MM.1S (cell line): ENCODE measurements around the gene ITSN2.

ENCODE experiments used
- DNase-seq: peaks from one replicate; pipeline ENCODE4 v3.0.0-alpha.2; 2015
- H2AFZ ChIP-seq: fragments of 300-600 bp; sonication (generic); 2 replicates; pipeline ENCODE4 v1.6.0; 2016; ENCODE audit warnings: antibody characterized with exemption, low read length
- H3F3A ChIP-seq: fragments of 300-600 bp; sonication (generic); 2 replicates; pipeline ENCODE4 v1.6.1; 2016; ENCODE audit warnings: mild to moderate bottlenecking, antibody characterized with exemption, low read length, moderate library complexity, mixed read lengths; ENCODE audit not compliant: insufficient read depth
- H3K27ac ChIP-seq: fragments of 300-600 bp; sonication (generic); 2 replicates; pipeline ENCODE4 v1.5.1; 2016; ENCODE audit warnings: mild to moderate bottlenecking, low read length
- H3K27me3 ChIP-seq: fragments of 300-600 bp; sonication (generic); replicated peaks from 2 replicates; pipeline ENCODE4 v1.6.0; 2016; ENCODE audit warnings: low read length; ENCODE audit not compliant: insufficient read depth
- H3K36me3 ChIP-seq: fragments of 300-600 bp; sonication (generic); replicated peaks from 2 replicates; pipeline ENCODE4 v1.6.1; 2016; ENCODE audit warnings: mild to moderate bottlenecking, low read length, mixed read lengths; ENCODE audit not compliant: insufficient read depth
- H3K4me1 ChIP-seq: fragments of 300-600 bp; sonication (generic); 2 replicates; pipeline ENCODE4 v1.6.1; 2016; ENCODE audit warnings: low read length, mixed read lengths
- H3K4me2 ChIP-seq: fragments of 300-600 bp; sonication (generic); 2 replicates; pipeline ENCODE4 v1.6.0; 2016; ENCODE audit warnings: low read depth, low read length
- H3K4me3 ChIP-seq: fragments of 300-600 bp; sonication (generic); 2 replicates; pipeline ENCODE4 v1.5.1; 2016; ENCODE audit warnings: low read length, mixed read lengths
- H3K79me2 ChIP-seq: fragments of 300-600 bp; sonication (generic); 2 replicates; pipeline ENCODE4 v1.6.1; 2016; ENCODE audit warnings: mixed run types, low read length, mixed read lengths
- H3K9ac ChIP-seq: fragments of 300-600 bp; sonication (generic); 2 replicates; pipeline ENCODE4 v1.6.1; 2016; ENCODE audit warnings: low read length, mixed read lengths
- H3K9me2 ChIP-seq: fragments of 300-600 bp; sonication (generic); replicated peaks from 2 replicates; pipeline ENCODE4 v1.6.1; 2016; ENCODE audit warnings: mild to moderate bottlenecking, low read length, mixed read lengths; ENCODE audit not compliant: insufficient read depth
- H3K9me3 ChIP-seq: fragments of 300-600 bp; sonication (generic); replicated peaks from 2 replicates; pipeline ENCODE4 v1.6.1; 2016; ENCODE audit warnings: mild to moderate bottlenecking, low read length, mixed read lengths; ENCODE audit not compliant: insufficient read depth
- H4K20me1 ChIP-seq: fragments of 300-600 bp; sonication (generic); 2 replicates; pipeline ENCODE4 v1.6.1; 2016; ENCODE audit warnings: mild to moderate bottlenecking, low read length, moderate library complexity, mixed read lengths; ENCODE audit not compliant: insufficient read depth
- EZH2 ChIP-seq: fragments of 300-600 bp; sonication (generic); optimal IDR thresholded peaks from 2 replicates; pipeline ENCODE3; 2017; ENCODE audit warnings: low read depth, mild to moderate bottlenecking, antibody characterized with exemption, low read length, mixed read lengths
- EZH2phosphoT487 ChIP-seq: fragments of 300-600 bp; sonication (generic); IDR thresholded peaks from 2 replicates; pipeline ENCODE4 v1.6.1; 2018; ENCODE audit warnings: antibody characterized with exemption, low read length
- TF ChIP-seq, protein P1 (sequence below): fragments of 300-600 bp; sonication (generic); IDR thresholded peaks from 2 replicates; pipeline ENCODE4 v1.5.1; 2016; ENCODE audit warnings: antibody characterized with exemption, low read length, mixed read lengths

The ITSN2 gene

GRCh38 chr2:24400207-24400907 lies 40.0 kb upstream of the ITSN2 start:
- H3K36me3 ChIP-seq = no peaks in the 10 kb centered on the region
- TF ChIP-seq EZH2 (no peak), EZH2phosphoT487 (no peak)
- TF ChIP-seq, protein P1, sequence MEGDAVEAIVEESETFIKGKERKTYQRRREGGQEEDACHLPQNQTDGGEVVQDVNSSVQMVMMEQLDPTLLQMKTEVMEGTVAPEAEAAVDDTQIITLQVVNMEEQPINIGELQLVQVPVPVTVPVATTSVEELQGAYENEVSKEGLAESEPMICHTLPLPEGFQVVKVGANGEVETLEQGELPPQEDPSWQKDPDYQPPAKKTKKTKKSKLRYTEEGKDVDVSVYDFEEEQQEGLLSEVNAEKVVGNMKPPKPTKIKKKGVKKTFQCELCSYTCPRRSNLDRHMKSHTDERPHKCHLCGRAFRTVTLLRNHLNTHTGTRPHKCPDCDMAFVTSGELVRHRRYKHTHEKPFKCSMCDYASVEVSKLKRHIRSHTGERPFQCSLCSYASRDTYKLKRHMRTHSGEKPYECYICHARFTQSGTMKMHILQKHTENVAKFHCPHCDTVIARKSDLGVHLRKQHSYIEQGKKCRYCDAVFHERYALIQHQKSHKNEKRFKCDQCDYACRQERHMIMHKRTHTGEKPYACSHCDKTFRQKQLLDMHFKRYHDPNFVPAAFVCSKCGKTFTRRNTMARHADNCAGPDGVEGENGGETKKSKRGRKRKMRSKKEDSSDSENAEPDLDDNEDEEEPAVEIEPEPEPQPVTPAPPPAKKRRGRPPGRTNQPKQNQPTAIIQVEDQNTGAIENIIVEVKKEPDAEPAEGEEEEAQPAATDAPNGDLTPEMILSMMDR = no peak
- no peak for DNase-seq
- H3K4me3 ChIP-seq = no peak overlapping the region
- no peaks in the 10 kb centered on the region for H3K79me2 ChIP-seq
- H4K20me1 ChIP-seq = no peaks in the 10 kb centered on the region
- H3K4me2 ChIP-seq = no peak overlapping the region
- H2AFZ ChIP-seq = no peak overlapping the region
- H3K9ac ChIP-seq = no peak overlapping the region
- H3K27ac ChIP-seq = no peak overlapping the region
- H3K9me3 ChIP-seq = no peaks in the 10 kb centered on the region
- H3F3A ChIP-seq = no peaks in the 10 kb centered on the region
- H3K4me1 ChIP-seq = no peaks in the 10 kb centered on the region
- H3K27me3 ChIP-seq = no peaks in the 10 kb centered on the region
- no peaks in the 10 kb centered on the region for H3K9me2 ChIP-seq

- Histone ChIP-seq H2AFZ (no peak overlapping the region), H3K9me3 (no peaks in the 10 kb centered on the region), H3F3A (no peaks in the 10 kb centered on the region), H3K27me3 (no peaks in the 10 kb centered on the region), H3K27ac (no peak overlapping the region), H3K36me3 (no peaks in the 10 kb centered on the region), H3K4me3 (no peak overlapping the region), H3K4me2 (no peak overlapping the region), H3K79me2 (no peaks in the 10 kb centered on the region), H4K20me1 (no peaks in the 10 kb centered on the region), H3K9ac (no peak overlapping the region), H3K9me2 (no peaks in the 10 kb centered on the region), H3K4me1 (no peaks in the 10 kb centered on the region)
- no peak for TF ChIP-seq EZH2
- TF ChIP-seq, protein P1 = no peak
- TF ChIP-seq EZH2phosphoT487 = no peak
- DNase-seq = no peak
Measured at GRCh38 chr2:24399434-24400206, 39.3 kb upstream of the ITSN2 start.

GRCh38 chr2:24394998-24395397 lies 34.7 kb upstream of the ITSN2 start:
- H3K36me3 ChIP-seq = no peaks in the 10 kb centered on the region
- TF ChIP-seq EZH2phosphoT487 (no peak), EZH2 (no peak)
- TF ChIP-seq, protein P1 = no peak
- no peaks in the 10 kb centered on the region for H3K4me1 ChIP-seq
- DNase-seq = no peak
- no peak overlapping the region for H3K4me2 ChIP-seq
- no peaks in the 10 kb centered on the region for H4K20me1 ChIP-seq
- H3F3A ChIP-seq = no peaks in the 10 kb centered on the region
- H3K9me2 ChIP-seq = no peaks in the 10 kb centered on the region
- H3K27me3 ChIP-seq = no peaks in the 10 kb centered on the region
- H3K4me3 ChIP-seq = no peak overlapping the region
- no peaks in the 10 kb centered on the region for H3K9me3 ChIP-seq
- no peak overlapping the region for H2AFZ ChIP-seq
- H3K9ac ChIP-seq = no peak overlapping the region
- no peaks in the 10 kb centered on the region for H3K79me2 ChIP-seq
- no peak overlapping the region for H3K27ac ChIP-seq
